PC-3 (cell line): ENCODE measurements around the gene LCE6A. TPM values are rescaled to one million over a fixed set of nuclear protein-coding genes. Genes with fewer than 3 reads are reported as not detected.

Experiments used
- ATAC-seq: fragments of 200-7000 bp; cut with Tn5 transposase; 2 replicates; pipeline ENCODE4 v1.9.1; 2020; ENCODE audit warnings: mild to moderate bottlenecking, moderate library complexity
- BruUV-seq: library from RNA; stranded (reverse); fragments of 400-500 nt; replicated peaks from 2 replicates; lab custom pipeline; 2021; lab: Mats Ljungman, UMichigan
- CTCF ChIA-PET: fragments of 300-600 bp; sonication (Branson Sonifier 250); formaldehyde crosslinking; loops from one replicate; lab custom pipeline; 2022; ENCODE audit warnings: antibody characterized with exemption; lab: Charles Lee
- POLR2A ChIA-PET: fragments of 300-600 bp; sonication (Branson Sonifier 250); formaldehyde crosslinking; loops from one replicate; lab custom pipeline; 2022; ENCODE audit warnings: antibody characterized with exemption; ENCODE audit not compliant: unreplicated experiment; lab: Charles Lee
- DNase-seq: peaks from one replicate; pipeline ENCODE4 v3.0.0-alpha.2; 2015
- H2AFZ ChIP-seq: fragments of 300-600 bp; sonication (generic); 2 replicates; pipeline ENCODE4 v1.6.0; 2016; ENCODE audit warnings: antibody characterized with exemption, low read length
- H3F3A ChIP-seq: fragments of 300-600 bp; sonication (generic); one replicate; pipeline ENCODE4 v1.6.0; 2017; ENCODE audit warnings: antibody characterized with exemption, low read length, control low read depth, mild to moderate bottlenecking; ENCODE audit not compliant: unreplicated experiment
- H3K27ac ChIP-seq: fragments of 300-600 bp; sonication (generic); 2 replicates; pipeline ENCODE4 v1.5.1; 2016; ENCODE audit warnings: mild to moderate bottlenecking, low read length
- H3K27me3 ChIP-seq: fragments of 300-600 bp; sonication (generic); 2 replicates; pipeline ENCODE4 v1.6.1; 2016; ENCODE audit warnings: low read length, mixed read lengths
- H3K36me3 ChIP-seq: fragments of 300-600 bp; sonication (generic); 2 replicates; pipeline ENCODE4 v1.6.1; 2016; ENCODE audit warnings: low read depth, mixed run types, low read length, mixed read lengths
- H3K4me1 ChIP-seq: fragments of 300-600 bp; sonication (generic); 2 replicates; pipeline ENCODE4 v1.5.1; 2016; ENCODE audit warnings: low read length; ENCODE audit not compliant: insufficient read depth
- H3K4me2 ChIP-seq: fragments of 300-600 bp; sonication (generic); 2 replicates; pipeline ENCODE4 v1.6.0; 2016; ENCODE audit warnings: low read length
- H3K4me3 ChIP-seq: fragments of 300-600 bp; sonication (generic); 2 replicates; pipeline ENCODE4 v1.5.1; 2016; ENCODE audit warnings: mild to moderate bottlenecking, low read length, mixed read lengths
- H3K79me2 ChIP-seq: fragments of 300-600 bp; sonication (generic); 2 replicates; pipeline ENCODE4 v1.6.1; 2017; ENCODE audit warnings: low read length, mixed read lengths
- H3K9ac ChIP-seq: fragments of 300-600 bp; sonication (generic); 2 replicates; pipeline ENCODE4 v1.6.0; 2016; ENCODE audit warnings: mild to moderate bottlenecking, low read length
- H3K9me2 ChIP-seq: fragments of 300-600 bp; sonication (generic); replicated peaks from 2 replicates; pipeline ENCODE4 v1.6.1; 2016; ENCODE audit warnings: mixed run types, low read length, mixed read lengths
- H3K9me3 ChIP-seq: fragments of 300-600 bp; sonication (generic); 2 replicates; pipeline ENCODE4 v1.6.1; 2016; ENCODE audit warnings: low read length, mixed read lengths
- H4K20me1 ChIP-seq: fragments of 300-600 bp; sonication (generic); 2 replicates; pipeline ENCODE4 v1.6.1; 2016; ENCODE audit warnings: low read length, mixed read lengths
- CTCF ChIP-seq: fragments of 300-600 bp; sonication (generic); conservative IDR thresholded peaks from 2 replicates; pipeline ENCODE4 v1.5.1; 2017; ENCODE audit warnings: antibody characterized with exemption, low read depth, mild to moderate bottlenecking, low read length
- EZH2 ChIP-seq: fragments of 300-600 bp; sonication (generic); IDR thresholded peaks from one replicate; pipeline ENCODE4 v1.6.1; 2017; ENCODE audit warnings: antibody characterized with exemption, mild to moderate bottlenecking, low read length; ENCODE audit not compliant: unreplicated experiment
- EZH2phosphoT487 ChIP-seq: fragments of 300-600 bp; sonication (generic); IDR thresholded peaks from 2 replicates; pipeline ENCODE4 v1.6.1; 2018; ENCODE audit warnings: mild to moderate bottlenecking, antibody characterized with exemption, low read length, borderline replicate concordance
- intact Hi-C: fragments of 100-400 bp; cut with micrococcal nuclease; formaldehyde crosslinking; loops from 2 replicates; pipeline ENCODE4 v1.9.0; 2023
- total RNA-seq: library from RNA; depleted of rRNA; stranded (reverse); fragments of >200 nt; gene quantifications from 2 replicates; pipeline ENCODE4 v1.2.3, GENCODE V29; 2014

Gene LCE6A
- total RNA-seq, 1 experiment from 2014 or later, result not detected

GRCh38 chr1:152884506-152884905, 41.9 kb downstream of the LCE6A start:
- Histone ChIP-seq H3K9me2 (no peaks in the 10 kb centered on the region), H3K9me3 (no peaks in the 10 kb centered on the region), H2AFZ (no peak overlapping the region), H3F3A (no peaks in the 10 kb centered on the region), H3K27me3 (no peaks in the 10 kb centered on the region), H3K4me1 (peaks cover 7% of the 10 kb centered on the region; the same call in 1 of the 2 replicates), H3K36me3 (no peaks in the 10 kb centered on the region), H3K9ac (no peak overlapping the region), H3K4me2 (no peak overlapping the region), H4K20me1 (no peaks in the 10 kb centered on the region), H3K4me3 (no peak overlapping the region), H3K27ac (no peak overlapping the region), H3K79me2 (no peaks in the 10 kb centered on the region)
- CTCF ChIA-PET, result no interaction called here
- no peak for TF ChIP-seq EZH2
- no peak for TF ChIP-seq CTCF
- no peak for TF ChIP-seq EZH2phosphoT487
- no peak for DNase-seq
- no peak for ATAC-seq
- BruUV-seq, result no TSS peak
- intact Hi-C loops, result no loop called here
- POLR2A ChIA-PET, result no interaction called here

- no peak overlapping the region for H3K4me3 ChIP-seq
- DNase-seq (peak; percentile 32), ATAC-seq (no peak)
- ChIA-PET CTCF (no interaction called here), POLR2A (no interaction called here)
- no peak overlapping the region for H3K9ac ChIP-seq
- intact Hi-C loops, result no loop called here
- H3K4me2 ChIP-seq, result no peak overlapping the region
- no TSS peak for BruUV-seq
- no peaks in the 10 kb centered on the region for H3F3A ChIP-seq
- no peaks in the 10 kb centered on the region for H3K36me3 ChIP-seq
- no peaks in the 10 kb centered on the region for H3K79me2 ChIP-seq
- no peaks in the 10 kb centered on the region for H3K9me2 ChIP-seq
- no peaks in the 10 kb centered on the region for H3K27me3 ChIP-seq
- no peak overlapping the region for H3K27ac ChIP-seq
- H2AFZ ChIP-seq, result no peak overlapping the region
- peaks cover 7% of the 10 kb centered on the region; the same call in 1 of the 2 replicates for H3K4me1 ChIP-seq
- H4K20me1 ChIP-seq, result no peaks in the 10 kb centered on the region
- no peak for TF ChIP-seq EZH2phosphoT487
- TF ChIP-seq CTCF, result no peak
- no peak for TF ChIP-seq EZH2
- H3K9me3 ChIP-seq, result no peaks in the 10 kb centered on the region
These were observed 42.4 kb downstream of the LCE6A start for GRCh38 chr1:152884966-152885624.

DNA sequence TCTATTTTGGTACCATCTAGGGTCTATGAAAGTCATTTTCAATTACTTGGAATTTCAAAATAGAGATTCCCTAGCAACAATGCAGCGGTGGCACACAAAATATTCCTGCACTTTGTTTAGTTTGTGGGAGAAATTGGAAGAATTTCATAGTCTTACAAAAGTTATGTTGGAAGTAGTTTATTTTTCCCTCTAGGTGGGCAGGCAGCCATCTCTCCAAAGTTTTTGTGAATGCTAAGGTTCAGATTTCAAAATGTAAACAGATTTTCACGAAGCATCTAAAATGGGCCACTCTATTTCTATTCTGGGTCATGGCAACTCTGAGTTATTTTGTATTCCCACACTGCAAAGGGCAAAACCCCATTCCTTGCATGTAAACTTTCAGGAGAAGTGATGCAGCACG, 43.4 kb downstream of the LCE6A start:
- no TSS peak for BruUV-seq
- no peak overlapping the region for H3K27ac ChIP-seq
- H4K20me1 ChIP-seq, result no peaks in the 10 kb centered on the region
- POLR2A ChIA-PET, result no interaction called here
- H3K36me3 ChIP-seq, result no peaks in the 10 kb centered on the region
- H3K4me2 ChIP-seq, result no peak overlapping the region
- H3K9ac ChIP-seq, result no peak overlapping the region
- H3K79me2 ChIP-seq, result no peaks in the 10 kb centered on the region
- no peak overlapping the region for H2AFZ ChIP-seq
- CTCF ChIA-PET, result no interaction called here
- no peaks in the 10 kb centered on the region for H3K9me2 ChIP-seq
- no peak overlapping the region for H3K4me3 ChIP-seq
- H3K9me3 ChIP-seq, result no peaks in the 10 kb centered on the region
- no peaks in the 10 kb centered on the region for H3F3A ChIP-seq
- no peak for ATAC-seq
- no peaks in the 10 kb centered on the region for H3K27me3 ChIP-seq
- TF ChIP-seq CTCF (no peak), EZH2 (no peak), EZH2phosphoT487 (no peak)
- H3K4me1 ChIP-seq, result peaks cover 7% of the 10 kb centered on the region; the same call in 1 of the 2 replicates
- DNase-seq, result no peak
- intact Hi-C loops, result no loop called here
